GM18870 (cell line): ENCODE measurements around the gene MAP3K21.

Experiments
- ATAC-seq: cut with Tn5 transposase; IDR thresholded peaks from one replicate; pipeline ENCODE4 v1.9.1; 2021; ENCODE audit warnings: moderate library complexity; ENCODE audit not compliant: unreplicated experiment

MAP3K21 gene

GRCh38 chr1:233383984-233384383, 56.5 kb downstream of the MAP3K21 start:
- ATAC-seq, result no peak

GRCh38 chr1:233386336-233386735, 58.8 kb downstream of the MAP3K21 start:
- no peak for ATAC-seq

GRCh38 chr1:233387585-233387984, 60.1 kb downstream of the MAP3K21 start:
- ATAC-seq, result no peak

- no peak for ATAC-seq
These were observed 61.6 kb downstream of the MAP3K21 start for GRCh38 chr1:233389169-233389568.

- ATAC-seq, result no peak
These were observed 62.4 kb downstream of the MAP3K21 start for GRCh38 chr1:233389893-233390292.

GRCh38 chr1:233390842-233391737, 63.6 kb downstream of the MAP3K21 start:
- ATAC-seq, result no peak

- no peak for ATAC-seq
These were observed 65.7 kb downstream of the MAP3K21 start for GRCh38 chr1:233393084-233393840.

- ATAC-seq, result no peak
These were observed 66.6 kb downstream of the MAP3K21 start for GRCh38 chr1:233393926-233394680.

GRCh38 chr1:233394860-233395717, 67.6 kb downstream of the MAP3K21 start:
- ATAC-seq, result no peak

- ATAC-seq, result no peak
These were observed 68.5 kb downstream of the MAP3K21 start for GRCh38 chr1:233395863-233396646.

- no peak for ATAC-seq
These were observed 78.9 kb downstream of the MAP3K21 start for GRCh38 chr1:233406339-233406960.

- no peak for ATAC-seq
These were observed 79.6 kb downstream of the MAP3K21 start for GRCh38 chr1:233406994-233407631.

- no peak for ATAC-seq
These were observed 82.0 kb downstream of the MAP3K21 start for GRCh38 chr1:233409540-233409939.

GRCh38 chr1:233410906-233411305, 83.4 kb downstream of the MAP3K21 start:
- ATAC-seq, result no peak

GRCh38 chr1:233412812-233413211, 85.3 kb downstream of the MAP3K21 start:
- no peak for ATAC-seq

GRCh38 chr1:233421293-233421692, 93.8 kb downstream of the MAP3K21 start:
- ATAC-seq, result no peak

GRCh38 chr1:233424779-233425178, 97.3 kb downstream of the MAP3K21 start:
- ATAC-seq, result no peak

- no peak for ATAC-seq
These were observed 100.4 kb downstream of the MAP3K21 start for GRCh38 chr1:233427907-233428306.
